ENCODE measurements around the gene NAA20.
"Not testable (repeated sequence)": the region's sequence is repeated elsewhere in the genome, so short reads cannot be mapped to it uniquely, and the experiment has no call there.

NAA20 gene

DNA sequence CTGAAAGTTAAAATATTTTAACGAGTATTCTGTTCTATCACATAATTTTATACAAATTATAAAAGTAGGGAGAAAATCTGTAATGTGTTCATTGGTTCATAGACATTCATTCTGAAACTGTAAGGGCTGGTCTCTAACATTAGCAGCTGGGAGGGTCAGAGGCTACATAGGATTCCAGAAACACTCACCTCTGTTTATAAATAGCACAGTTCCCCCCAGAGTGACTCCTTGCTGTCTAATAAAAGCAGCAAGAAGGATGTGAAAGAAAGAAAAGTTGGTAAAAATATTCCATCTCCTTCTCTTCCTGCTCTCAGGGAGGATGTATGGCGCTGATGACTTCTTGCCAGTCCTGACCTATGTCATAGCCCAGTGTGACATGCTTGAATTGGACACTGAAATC, 25.3 kb upstream of the NAA20 start:
- no peak for DNase-seq (ENCODE audit: low read depth in 3 of 3)

DNA sequence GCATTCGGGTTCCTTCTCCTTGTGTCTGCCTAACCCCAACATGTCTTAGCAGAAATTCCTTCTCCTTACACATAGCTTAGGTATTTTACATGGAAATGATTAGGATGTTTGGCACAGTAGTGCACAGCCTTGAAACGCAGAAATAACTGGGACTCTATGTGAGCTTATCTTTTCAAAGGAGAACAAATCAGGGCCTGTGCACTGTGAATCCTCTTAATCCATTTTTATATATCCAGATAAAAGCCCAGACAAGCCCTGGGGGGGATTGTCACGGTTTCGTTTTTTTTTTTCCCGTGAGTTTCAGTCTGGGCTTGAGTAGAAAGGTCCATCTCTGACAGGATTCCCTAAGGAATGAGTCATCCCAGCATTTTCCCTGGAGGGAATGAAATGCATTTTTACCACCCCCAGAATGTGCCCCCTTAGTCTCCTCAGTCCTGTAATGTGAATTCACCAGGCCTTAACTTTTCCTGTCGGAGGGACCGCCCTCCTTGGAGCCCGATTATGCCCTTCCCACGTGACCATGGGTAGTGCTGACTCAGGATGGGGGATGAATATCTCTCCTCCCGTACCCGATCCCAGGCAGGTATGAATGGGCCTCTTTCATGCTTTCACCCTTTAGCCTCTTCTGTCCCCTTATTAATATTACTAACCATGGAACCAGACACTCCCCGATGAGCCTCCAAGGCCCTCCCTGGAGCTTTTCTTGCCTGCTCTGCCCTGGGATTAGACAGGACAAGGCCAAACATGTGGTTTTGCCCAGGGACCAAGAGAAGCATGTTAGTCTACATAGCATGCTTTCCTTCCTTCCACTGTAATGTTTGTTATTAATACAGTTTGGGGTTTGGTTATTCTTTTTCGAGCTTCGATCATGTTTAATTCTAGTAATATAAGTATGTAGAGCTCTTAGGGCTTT, 23.9 kb upstream of the NAA20 start:
- no peak for DNase-seq (ENCODE audit: low read depth in 3 of 3)

DNA sequence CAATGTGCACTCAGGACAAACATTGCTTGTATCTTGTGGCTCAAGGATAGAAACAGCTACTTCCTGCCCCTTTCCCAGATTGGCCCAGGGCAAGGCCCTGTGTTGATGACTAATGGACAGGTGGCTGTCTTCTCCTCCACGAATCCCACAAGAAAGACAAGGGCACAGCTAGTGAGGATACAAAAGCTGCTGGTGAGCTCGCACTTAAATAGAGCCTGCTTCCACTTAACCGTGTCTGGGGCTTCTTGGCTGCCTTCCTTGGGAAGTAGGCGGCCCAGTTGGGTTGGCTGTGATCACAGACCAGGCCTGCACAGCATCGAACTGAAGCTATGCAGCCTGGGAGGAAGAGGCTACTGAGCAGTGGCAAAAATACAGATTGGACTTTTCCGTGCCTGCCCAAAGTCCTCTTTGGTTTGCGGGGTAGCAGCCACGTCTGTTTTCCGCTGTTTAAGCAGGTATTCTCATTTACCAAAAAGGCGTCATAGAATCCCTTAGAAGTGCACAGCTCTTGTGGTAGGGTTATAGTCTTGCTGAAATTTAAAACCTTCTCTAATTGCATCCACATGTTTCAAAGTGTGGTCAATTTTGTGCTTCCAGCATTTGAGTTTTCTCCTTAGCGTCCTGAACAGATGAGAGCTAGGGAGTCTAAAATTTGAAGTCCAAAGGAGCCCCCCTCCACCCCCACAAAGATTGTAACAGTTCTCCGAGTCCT, 23.0 kb upstream of the NAA20 start:
- no peak for DNase-seq (ENCODE audit: low read depth in 3 of 3)

DNA sequence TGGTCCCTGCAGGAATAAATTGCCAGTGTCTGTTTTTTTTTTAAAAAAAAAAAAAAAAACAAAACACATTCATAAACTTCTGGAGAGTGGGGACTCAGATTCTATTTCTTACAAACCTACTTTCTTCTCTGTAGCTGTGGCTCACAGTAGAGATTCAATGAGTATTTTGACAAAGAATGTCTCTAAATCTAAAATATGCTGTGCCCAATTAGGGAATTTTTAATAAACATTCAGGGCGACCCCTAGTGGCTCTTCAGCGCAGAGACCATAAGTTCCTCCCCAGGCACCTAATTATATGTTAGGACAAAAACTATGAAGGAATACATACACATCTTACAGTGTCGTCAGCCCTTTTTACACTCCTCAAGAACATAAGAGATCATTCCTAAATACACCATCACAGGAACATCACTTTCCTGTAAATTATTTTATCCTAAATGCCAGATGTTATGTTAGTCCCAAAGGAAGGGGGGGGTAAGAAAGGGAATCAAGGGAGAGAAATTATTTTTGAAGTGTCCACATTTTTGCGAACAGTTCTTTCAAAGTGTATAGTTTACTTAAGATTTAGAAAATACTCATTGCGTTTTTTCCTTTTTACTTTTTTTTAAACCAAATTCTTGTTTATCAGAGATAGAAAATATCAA, 21.8 kb upstream of the NAA20 start:
- peak in 1 of 3 experiments; percentile 14 for DNase-seq (ENCODE audit: low read depth in 3 of 3)

DNA sequence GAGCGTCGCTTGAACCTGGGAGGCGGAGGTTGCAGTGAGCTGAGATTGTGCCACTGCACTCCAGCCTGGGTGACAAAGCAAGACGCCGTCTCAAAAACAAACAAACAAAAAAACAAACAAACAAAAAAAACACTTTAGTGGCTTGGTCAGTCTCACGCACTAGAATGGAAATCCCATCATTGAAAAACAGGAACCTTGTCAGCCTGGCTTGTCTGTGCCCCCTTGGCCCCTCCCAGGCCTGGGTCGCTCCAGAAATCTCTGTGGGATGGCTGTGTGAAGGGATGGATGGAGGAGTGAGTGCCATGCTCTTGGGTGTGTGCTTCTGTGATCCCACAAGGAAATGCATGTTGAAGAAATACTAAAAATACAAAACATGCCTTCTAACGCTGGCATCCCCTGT, 20.9 kb upstream of the NAA20 start:
- no peak for DNase-seq (ENCODE audit: low read depth in 3 of 3)

DNA sequence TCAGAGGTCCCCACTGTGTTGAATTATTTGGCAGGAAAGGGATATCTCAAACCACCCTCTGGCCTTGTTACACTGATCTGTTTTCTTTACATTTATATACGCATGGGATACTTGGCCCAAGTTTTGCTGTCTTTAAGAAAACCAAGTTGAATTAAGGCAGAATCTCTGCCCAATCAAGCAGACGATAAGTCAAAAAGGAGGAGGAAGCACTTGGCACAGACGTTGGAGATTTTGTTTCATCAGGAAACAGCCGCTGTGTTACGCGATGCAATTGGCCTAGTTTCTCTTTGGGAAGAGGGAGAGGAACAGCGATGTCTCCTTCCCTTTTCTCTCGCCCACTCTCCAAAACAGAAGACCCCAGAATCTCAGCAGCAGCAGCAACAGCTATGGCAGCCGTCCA, 20.2 kb upstream of the NAA20 start:
- DNase-seq (ENCODE audit: low read depth in 3 of 3): no peak

DNA sequence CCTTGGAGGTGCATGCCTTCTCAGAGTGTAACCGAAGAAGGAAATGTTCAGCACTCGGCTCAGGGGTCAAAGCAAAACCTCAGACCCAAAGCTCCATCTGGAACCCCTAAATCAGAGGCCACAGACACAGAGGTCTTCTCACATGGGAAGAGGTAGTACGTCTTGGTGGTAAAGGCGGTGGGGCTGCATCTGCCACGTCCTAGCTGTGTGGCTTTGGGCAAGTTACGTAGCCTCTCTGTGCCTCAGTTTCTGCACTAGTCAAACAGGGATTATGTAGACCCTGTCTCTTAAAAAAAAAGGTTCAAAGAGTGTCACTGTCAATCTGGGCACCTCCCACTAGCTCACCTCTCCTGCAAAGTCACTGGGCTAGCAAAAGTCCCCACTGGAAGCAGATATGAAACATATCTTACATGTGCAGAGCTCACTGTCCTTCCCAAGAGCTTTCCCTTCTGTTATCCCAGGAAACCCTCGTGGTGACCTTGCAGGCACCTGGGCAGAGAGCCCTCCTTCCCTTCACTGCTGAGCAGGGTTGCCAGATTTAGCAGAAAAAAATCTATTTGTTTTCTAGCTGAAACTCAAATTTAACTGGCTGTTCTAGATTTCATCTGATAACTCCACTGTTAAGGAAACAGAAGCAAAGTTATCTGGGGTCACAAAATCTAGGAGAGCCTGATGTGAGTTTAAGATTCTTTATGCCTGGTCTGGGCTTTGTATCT, 18.0 kb upstream of the NAA20 start:
- no peak for DNase-seq (ENCODE audit: low read depth in 3 of 3)

DNA sequence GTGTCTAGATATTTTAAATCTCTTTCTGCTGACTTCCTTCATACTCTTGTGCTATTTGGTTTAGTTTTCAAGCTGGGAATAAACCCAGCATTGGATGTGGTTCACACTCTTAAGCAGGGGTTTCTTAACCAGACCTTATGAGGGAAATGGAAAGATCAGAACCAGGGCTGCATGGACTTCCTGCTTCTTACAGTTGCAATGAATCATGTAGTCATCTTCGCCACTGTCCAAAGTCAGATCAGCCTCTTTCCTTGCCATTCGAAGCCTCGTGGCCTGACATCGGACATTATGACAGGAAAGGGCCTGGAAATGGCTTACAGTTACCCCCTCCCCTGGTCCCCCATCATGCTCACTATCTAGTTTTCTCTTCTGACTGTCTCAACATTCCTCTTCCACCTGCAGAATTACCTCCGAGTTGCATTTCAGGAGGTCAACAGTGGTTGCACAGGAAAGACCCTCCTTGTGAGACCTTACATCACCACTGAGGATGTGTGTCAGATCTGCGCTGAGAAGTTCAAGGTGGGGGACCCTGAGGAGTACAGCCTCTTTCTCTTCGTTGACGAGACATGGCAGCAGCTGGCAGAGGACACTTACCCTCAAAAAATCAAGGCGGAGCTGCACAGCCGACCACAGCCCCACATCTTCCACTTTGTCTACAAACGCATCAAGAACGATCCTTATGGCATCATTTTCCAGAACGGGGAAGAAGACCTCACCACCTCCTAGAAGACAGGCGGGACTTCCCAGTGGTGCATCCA, 16.8 kb upstream of the NAA20 start:
- DNase-seq (ENCODE audit: low read depth in 3 of 3): no peak

DNA sequence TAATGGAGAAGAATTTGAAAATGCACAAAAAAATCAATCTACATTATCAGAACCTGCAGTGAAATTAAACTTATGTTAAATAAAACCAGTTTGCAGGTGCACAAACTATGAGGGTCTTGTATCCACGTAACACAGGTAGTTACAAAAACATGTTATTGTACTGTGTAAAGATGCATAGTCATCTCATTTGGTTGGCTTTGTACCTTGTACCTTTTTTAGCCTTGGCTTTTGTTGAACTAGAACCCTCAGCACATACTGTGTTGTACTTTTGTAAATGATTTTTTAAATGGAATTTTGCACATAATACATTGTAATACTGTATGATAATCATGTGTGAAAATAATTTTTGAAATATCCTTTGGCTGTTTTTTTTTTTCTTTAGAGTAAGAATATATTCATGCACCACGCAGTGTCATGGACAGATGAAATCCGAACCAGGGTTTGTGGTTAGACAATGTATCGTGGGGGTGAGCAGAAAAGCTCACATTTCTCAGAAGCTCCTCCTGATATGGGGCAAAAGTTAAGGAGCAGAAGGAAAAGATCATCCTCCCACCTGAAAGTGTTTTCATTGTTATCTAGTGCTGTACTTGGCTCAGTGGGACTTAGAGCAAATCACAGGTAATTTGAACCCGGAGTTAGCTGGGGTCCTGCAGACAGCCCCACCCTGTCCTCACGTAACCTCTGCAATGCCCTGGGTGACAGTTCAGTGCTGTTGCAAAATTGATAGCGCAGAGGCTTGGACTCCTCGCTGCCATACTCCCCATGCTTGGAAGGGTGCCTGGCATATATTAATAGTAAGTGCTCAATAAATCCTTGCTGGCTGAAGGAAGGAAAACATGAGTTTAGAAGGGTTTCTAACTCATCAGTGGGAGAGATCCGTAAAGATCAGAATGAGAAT, 14.8 kb upstream of the NAA20 start:
- no peak for DNase-seq (ENCODE audit: low read depth in 3 of 3)

DNA sequence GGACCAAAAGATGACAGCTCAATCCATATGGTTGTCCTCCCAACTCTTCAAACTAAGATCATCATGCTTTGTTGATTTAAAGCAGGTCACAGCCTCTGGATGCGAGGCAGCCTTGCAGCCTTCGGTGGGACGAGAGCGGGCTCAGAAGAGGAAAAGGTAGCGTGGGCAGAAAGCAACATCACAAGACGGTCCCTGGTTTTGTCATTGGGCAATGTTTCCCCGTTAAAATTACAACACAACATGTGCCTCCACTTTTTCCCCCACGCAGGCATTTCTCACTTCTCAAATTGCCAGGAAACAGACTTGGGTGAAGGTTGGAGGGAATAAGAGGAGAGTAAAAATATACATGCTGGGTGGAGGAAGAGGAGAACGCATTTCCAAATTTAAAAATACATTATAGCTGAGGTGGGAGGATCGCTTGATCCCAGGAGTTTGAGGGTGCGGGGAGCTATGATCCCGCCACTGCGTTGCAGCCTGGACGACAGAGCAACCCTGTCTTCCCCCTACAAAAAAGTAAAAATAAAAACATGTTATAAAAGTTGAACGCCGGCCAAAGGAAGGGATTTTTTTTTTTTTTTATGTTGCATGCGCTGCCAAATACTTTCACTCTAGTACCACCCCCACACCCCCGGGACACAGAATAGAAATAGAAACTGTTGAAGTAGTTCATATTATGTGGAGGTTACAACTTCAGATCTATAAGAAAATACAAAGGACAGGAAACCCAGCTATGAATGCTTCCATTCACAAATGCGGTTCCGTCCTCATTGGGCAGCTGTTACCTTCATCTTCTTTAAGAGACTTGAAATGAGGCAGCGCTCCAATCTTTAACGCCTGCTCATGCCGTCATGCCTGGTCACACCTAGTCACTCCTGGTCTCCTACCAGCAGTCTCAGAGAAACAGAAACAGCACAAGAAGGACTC, 13.9 kb upstream of the NAA20 start:
- peak in 1 of 3 experiments; percentile 18 for DNase-seq (ENCODE audit: low read depth in 3 of 3)

DNA sequence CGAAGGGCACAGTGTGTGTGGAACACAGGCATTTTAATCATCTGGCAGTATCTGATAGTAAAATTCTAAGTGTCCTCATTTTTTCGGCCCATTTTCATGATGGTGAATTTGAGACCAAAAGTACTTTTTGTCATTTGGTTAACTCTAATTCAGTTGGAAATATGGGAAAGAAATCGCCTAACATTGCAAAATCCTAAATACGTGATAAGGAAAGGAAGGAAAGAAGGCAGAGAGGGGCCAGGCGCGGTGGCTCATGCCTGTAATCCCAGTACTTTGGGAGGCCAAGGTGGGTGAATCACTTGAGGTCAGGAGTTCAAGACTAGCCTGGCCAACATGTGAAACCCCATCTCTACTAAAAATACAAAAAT, 13.2 kb upstream of the NAA20 start:
- DNase-seq (ENCODE audit: low read depth in 3 of 3): not testable (repeated sequence)

DNA sequence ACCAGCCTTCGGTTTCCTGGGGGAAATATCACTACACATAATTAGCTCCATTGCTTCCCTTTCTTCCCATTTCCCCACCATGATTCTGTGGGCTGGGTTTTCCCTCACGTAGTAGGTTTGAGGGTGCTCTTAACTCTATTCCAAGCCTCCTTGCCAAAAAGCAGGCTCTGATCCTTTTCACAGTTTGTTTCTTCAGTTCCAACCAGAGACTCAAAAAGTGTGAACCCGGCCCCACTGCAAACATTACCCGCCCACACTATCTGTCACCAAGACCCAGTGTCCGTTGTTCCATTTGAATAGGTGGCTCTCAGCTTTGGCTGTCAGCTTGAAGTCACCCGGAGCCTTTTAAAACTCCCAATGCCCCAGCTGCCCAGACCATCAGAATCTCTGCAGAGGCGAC, 11.8 kb upstream of the NAA20 start:
- DNase-seq (ENCODE audit: low read depth in 3 of 3): no peak

DNA sequence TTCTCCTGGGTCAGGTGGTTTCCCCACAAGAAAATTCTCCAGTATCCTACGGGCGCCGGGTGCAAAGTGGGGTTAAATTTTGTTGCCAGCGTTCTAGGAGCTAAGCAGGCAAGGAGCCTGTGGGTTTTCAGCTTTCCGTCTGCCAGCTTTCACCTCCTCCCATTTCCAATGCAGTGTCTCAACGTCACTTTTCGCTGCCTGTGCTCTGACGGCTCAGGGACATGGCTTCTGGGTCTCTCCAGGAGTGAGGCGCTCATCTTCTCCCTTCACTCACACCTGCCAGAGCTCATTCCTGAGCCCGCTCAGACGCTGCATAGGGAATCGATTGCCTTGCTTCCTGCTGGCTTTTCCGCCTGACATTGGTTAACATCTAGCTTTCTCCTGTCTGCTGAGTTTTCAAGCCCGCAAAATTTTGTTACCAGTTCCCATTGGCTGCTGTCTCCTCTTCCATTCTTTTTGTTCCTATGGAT, 7.3 kb upstream of the NAA20 start:
- no peak for DNase-seq (ENCODE audit: low read depth in 3 of 3)

DNA sequence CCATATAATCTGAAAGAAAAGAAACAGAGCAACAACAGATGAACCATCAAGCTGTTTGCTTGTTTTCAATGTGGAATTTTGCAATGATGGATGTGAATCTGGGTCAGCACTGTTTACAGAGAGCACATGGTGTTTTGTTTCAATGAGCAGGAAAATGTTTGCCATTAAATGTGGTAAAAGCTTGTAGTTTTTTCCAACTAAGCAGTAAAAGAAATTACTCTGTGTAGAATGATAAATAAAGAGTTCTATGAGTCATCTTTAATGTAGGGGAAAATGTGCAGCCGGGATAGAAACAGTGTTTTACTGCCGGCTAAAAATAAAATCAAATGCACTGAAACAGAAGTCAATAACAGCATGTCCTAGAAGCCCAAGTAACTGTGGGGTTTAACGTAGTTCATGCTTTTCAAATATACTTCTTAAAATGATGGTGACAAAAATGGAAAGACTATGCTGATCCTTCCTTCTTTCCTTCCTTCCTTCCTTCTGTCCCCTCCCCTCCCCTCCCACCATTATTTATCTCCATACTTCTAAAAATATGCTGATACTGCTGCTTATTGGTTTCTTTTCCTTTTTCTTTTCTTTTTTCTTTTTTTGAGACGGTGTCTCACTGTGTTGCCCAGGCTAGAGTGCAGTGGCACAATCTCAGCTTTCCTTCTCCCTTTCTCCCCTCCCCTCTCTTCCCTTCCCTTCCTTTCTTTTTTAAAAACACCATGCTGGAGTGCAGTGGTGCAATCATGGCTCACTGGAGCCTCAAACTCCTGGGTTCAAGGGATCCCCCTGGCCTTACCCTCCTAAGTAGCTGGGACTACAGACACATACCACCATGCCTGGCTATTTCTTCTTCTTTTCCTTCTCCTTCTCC, 6.3 kb upstream of the NAA20 start:
- DNase-seq (ENCODE audit: low read depth in 3 of 3): no peak

DNA sequence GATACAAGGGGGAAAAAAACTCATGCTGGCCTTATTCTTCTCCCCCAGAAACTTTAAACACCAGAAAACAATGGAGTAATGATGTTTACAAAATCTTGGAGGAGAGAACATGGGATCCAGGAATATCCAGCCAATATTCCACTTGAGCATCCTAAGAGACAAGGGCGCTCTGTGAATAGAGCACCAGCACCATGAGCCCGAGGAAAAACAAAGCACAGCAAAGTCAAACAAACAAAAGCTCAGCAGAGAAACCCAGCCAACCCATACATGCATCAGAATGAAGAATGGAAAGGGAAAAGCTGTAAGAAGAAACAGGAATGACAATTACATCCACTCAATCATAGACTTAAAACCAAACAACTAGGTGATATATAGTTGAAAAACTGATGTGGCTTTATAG, 4.6 kb upstream of the NAA20 start:
- no peak for DNase-seq (ENCODE audit: low read depth in 3 of 3)

DNA sequence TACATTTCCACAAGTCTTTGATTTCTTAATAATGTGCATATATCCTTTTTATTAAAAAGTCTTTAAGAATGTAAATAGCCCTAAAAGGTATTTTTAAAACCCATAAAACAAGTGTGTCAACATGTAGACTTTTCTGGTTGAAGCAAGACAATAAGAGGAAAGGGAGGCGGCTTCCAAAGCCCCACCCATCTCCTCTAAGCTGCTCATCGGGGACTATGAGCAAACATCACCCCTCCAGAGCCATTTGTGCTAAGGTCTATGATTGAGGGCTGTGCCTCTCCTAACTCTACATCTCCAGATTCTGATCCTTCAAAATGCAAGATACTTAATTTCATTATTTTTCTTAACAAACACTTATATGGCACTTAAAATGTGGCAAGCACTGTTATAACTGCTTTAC, 2.5 kb upstream of the NAA20 start:
- DNase-seq (ENCODE audit: low read depth in 3 of 3): no peak

DNA sequence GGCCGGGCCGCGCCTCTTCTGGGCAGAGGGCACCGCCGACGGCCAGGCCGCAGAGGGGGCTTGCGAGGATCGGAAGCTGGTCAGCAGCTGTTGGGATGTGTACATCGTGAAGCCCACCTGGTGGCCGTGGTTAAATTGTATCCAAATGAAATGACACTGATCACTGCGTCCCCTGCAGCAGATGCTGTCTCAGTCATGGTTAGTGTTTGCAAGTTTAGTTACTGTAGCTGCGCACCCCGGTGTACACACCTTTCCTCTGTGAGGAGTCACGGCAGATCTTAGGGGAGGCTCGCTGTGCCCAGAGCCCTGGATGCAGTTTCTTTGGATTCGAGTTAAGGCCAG, 653 bp downstream of the NAA20 start:
- no peak for DNase-seq (ENCODE audit: low read depth in 3 of 3)

DNA sequence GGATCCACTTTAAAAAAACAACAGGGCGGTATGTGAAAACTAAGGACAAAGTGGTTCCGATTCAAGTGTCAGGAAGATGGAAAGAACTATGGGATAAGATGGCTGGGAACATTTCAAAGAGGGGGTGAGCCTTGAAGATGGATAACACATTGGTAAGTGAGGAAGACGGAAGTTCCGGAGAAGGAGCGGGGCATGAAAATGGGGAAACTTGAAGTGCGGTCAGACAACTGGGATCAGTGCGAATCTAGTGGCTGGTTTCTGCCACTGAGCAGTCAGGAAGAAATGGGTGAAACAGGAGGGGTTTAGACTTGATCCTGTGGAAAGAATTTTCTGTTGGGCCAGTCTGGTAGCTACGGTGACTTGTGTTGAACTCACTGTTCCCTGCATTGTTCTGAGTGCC, 1.2 kb downstream of the NAA20 start:
- no peak for DNase-seq (ENCODE audit: low read depth in 3 of 3)

Data from stimulated activated CD4-positive, alpha-beta T cell treated with anti-CD3 and anti-CD28 coated beads, TNF-alpha, amount 100 ng/mL, for 24 hours (primary cell).